GM12873 (cell line): ENCODE results near the gene C6orf120.
A peak's percentile ranks its signal among the peaks of the same experiment; 100 is the strongest.

Experiments
- TF ChIP-seq, protein P1 (sequence below): IDR thresholded peaks from 2 replicates; pipeline ENCODE4 v1.5.1; 2012; ENCODE audit warnings: low read depth, mild to moderate bottlenecking, moderate library complexity, low read length, control low read depth; ENCODE audit not compliant: insufficient read depth; ENCODE audit errors: missing control alignments

C6orf120 gene

DNA sequence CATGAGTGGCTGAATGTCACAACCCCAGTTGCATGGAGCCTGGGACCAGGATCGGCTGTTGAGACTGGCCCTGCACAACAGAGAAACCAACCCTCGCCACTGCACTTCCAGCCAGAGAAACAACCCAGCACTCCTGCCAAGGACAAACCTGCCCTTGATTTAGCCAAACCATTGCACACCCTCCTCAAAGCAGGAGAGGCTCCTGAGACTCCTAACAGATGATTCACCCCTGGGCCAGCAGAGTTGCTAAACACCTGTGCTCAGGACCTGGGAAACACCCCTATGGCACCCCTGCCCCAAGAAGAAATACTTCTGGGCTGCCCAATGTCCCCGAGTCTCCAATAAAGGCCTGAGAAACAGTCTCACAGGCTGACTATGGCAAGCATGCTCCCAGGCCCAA is 17.9 kb upstream of the C6orf120 start:
- TF ChIP-seq, protein P1, sequence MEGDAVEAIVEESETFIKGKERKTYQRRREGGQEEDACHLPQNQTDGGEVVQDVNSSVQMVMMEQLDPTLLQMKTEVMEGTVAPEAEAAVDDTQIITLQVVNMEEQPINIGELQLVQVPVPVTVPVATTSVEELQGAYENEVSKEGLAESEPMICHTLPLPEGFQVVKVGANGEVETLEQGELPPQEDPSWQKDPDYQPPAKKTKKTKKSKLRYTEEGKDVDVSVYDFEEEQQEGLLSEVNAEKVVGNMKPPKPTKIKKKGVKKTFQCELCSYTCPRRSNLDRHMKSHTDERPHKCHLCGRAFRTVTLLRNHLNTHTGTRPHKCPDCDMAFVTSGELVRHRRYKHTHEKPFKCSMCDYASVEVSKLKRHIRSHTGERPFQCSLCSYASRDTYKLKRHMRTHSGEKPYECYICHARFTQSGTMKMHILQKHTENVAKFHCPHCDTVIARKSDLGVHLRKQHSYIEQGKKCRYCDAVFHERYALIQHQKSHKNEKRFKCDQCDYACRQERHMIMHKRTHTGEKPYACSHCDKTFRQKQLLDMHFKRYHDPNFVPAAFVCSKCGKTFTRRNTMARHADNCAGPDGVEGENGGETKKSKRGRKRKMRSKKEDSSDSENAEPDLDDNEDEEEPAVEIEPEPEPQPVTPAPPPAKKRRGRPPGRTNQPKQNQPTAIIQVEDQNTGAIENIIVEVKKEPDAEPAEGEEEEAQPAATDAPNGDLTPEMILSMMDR: no peak

DNA sequence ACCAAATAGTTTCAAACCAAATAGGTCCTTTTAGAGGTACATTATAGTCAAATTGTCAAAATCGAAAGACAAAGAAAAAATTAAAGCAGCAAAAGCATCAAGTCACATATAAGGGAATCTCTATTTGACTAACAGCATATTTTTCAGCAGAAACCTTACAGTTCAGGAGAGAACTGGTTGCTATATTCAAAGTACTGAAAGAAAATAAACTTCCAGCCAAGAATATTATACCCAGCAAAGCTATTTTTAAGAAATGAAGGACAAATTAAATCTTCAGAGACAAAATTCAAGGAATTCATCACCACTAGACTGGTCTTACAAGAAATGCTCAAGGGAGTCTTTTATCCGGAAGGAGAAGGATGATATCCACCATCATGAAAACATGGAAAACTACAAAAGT is 16.1 kb upstream of the C6orf120 start:
- TF ChIP-seq, protein P1: no peak

DNA sequence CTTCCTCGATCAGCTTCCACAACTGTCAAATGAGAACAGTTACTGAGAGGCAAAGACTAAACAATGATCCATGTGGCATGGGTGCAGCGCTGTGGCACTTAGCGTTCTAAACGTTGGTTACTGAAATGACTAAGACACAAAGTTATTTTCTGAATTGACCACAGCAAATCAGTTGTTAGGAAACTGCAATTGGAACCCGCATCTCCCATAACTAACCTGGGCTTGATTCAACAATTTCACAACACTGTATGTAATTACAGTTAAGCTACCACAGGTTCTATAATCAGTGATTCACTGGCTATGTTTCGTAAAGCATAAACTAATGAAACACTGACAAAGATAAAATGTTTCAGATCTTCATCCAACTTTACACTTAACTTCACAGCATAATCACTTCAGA is 12.6 kb upstream of the C6orf120 start:
- TF ChIP-seq, protein P1: no peak

DNA sequence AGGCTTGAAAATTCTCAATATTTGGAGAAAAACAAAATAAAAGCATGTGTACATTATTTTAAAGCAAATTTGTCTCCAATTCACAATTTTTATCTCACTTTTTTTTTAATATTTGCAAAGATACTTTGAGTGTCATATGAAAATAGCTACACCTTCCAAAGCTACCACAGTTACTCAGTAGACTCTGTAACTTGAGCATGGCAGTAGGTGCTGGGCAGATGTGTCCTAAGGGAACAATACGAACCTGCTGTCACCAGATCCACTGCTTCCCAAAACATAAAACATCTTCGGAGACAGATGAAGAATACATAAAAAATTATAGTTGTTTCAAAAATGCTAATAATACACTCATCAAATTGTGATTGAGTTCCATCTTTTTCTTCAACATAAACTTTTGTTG is 10.7 kb upstream of the C6orf120 start:
- TF ChIP-seq, protein P1: no peak

DNA sequence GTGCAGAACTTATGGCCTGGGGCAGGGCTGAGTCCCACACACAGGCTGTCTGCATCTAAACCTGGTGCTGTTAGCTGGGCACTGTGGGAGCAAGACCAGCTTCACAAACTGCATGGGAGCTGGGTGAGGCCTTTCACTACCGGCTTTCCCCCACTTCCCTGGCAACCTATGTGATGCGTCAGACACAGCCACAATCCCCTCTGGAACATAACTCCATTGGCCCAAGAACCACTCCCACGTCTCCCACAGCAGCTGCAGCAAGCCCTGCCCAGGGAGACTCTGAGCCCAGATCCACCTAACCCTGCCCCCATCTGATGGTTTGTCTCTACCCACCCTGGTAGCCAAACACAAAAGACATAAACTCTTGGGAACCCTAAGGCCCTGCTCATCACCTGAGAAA is 9.4 kb upstream of the C6orf120 start:
- TF ChIP-seq, protein P1: no peak

DNA sequence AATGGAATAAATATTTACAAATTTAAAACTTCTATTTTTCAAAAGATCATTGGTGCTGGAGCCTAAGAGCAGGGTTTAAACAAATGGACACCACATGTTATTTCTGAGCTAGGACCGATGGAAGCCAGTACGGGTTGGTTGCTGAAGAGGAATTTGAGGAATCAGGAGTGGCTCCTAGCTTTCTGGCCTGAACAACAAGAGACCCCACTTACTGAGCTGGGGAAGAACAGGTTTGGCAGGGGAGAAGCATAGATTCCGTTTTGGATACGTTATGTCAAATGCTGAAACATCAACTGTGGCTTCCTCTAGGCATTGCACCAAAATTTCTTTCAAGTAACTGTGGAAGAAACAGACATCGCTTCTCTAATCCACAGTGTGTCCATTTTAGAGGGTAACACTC is 6.8 kb upstream of the C6orf120 start:
- TF ChIP-seq, protein P1: no peak

DNA sequence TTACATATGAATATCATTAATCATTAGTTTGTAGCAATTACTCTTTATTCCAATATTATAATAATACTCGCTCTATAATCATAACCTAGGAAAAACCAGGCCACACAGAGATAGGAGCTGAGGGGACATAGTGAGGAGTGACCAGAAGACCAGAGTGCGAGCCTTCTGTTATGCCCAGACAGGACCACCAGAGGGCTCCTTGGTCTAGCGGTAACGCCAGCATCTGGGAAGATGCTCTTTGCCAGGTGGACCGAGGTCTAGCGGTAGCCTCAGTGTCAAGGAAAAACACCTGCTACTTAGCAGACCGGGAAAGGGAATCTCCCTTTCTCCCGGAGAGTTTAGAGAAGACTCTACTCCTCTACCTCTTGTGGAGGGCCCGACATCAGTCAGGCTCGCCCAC is 4.8 kb upstream of the C6orf120 start:
- TF ChIP-seq, protein P1: peak; percentile 44
